Type B pancreatic cell (in vitro differentiated cells): ENCODE data around the gene GPRC5A. TPM values are rescaled to one million over a fixed set of nuclear protein-coding genes. Genes with fewer than 3 reads are reported as not detected.

ENCODE experiments used
- DNase-seq: peaks from one replicate; pipeline ENCODE4 v3.0.0; 2021; ENCODE audit warnings: mixed read lengths; ENCODE audit not compliant: unreplicated experiment; ENCODE audit errors: extremely low spot score
- H3K27ac Mint-ChIP-seq: 2 replicates; pipeline ENCODE4 v1.8.0; 2021; ENCODE audit warnings: mild to moderate bottlenecking, mixed read lengths
- H3K27me3 Mint-ChIP-seq: 2 replicates; pipeline ENCODE4 v1.8.0; 2021; ENCODE audit warnings: mixed read lengths
- H3K36me3 Mint-ChIP-seq: 2 replicates; pipeline ENCODE4 v1.8.0; 2021; ENCODE audit warnings: mixed read lengths
- H3K4me1 Mint-ChIP-seq: one replicate; pipeline ENCODE4 v1.8.0; 2021; ENCODE audit warnings: mixed read lengths; ENCODE audit not compliant: unreplicated experiment
- H3K4me3 Mint-ChIP-seq: 2 replicates; pipeline ENCODE4 v1.8.0; 2021; ENCODE audit warnings: mild to moderate bottlenecking, mixed read lengths
- H3K9me3 Mint-ChIP-seq: 2 replicates; pipeline ENCODE4 v1.8.0; 2021; ENCODE audit warnings: mixed read lengths
- CTCF ChIP-seq: fragments of 200-600 bp; sonication (generic); conservative IDR thresholded peaks from 2 replicates; pipeline ENCODE4 v1.5.0; 2021; ENCODE audit warnings: antibody characterized with exemption, mild to moderate bottlenecking
- total RNA-seq: library from RNA; stranded (reverse); gene quantifications from 2 replicates; pipeline ENCODE4 v1.2.1, GENCODE V29; 2021; ENCODE audit warnings: low replicate concordance

The GPRC5A gene
- total RNA-seq, 1 donor from 2014 or later: 152 TPM

GRCh38 chr12:12916135-12916944 lies 25.0 kb downstream of the GPRC5A start:
- Mint-ChIP-seq H3K4me1 (peaks cover 21% of the 10 kb centered on the region), H3K36me3 (peaks cover 34% of the 10 kb centered on the region), H3K27me3 (peaks cover 8% of the 10 kb centered on the region), H3K27ac (peak overlapping the region; percentile 15), H3K4me3 (peak overlapping the region; percentile 24), H3K9me3 (no peaks in the 10 kb centered on the region)
- peak; percentile 99 for TF ChIP-seq CTCF
- DNase-seq: peak; percentile 87

DNA sequence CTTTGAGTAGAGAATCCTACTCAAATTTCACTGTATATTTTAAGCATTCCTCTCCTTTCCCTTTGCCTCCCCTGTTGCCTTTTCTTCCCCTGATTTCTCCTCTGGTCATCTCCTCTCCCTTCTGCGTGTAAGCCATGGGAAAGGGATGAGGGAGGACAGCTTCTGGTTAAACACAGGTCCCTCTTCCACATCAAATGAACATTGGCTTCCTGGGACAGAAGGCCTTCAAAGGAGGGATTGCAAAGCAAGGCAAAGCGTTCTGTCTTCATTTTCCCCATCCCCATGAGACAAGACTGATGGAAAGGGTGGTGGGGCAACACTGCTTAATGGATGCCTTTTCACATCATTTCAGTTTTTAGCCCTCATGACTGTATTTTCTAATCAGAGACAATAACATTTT lies 26.2 kb downstream of the GPRC5A start:
- H3K27ac Mint-ChIP-seq: peak overlapping the region; percentile 75
- H3K9me3 Mint-ChIP-seq: no peaks in the 10 kb centered on the region
- TF ChIP-seq CTCF: no peak
- H3K4me1 Mint-ChIP-seq: peaks cover 24% of the 10 kb centered on the region
- peaks cover 8% of the 10 kb centered on the region for H3K27me3 Mint-ChIP-seq
- peaks cover 27% of the 10 kb centered on the region for H3K36me3 Mint-ChIP-seq
- no peak overlapping the region for H3K4me3 Mint-ChIP-seq
- DNase-seq: no peak

DNA sequence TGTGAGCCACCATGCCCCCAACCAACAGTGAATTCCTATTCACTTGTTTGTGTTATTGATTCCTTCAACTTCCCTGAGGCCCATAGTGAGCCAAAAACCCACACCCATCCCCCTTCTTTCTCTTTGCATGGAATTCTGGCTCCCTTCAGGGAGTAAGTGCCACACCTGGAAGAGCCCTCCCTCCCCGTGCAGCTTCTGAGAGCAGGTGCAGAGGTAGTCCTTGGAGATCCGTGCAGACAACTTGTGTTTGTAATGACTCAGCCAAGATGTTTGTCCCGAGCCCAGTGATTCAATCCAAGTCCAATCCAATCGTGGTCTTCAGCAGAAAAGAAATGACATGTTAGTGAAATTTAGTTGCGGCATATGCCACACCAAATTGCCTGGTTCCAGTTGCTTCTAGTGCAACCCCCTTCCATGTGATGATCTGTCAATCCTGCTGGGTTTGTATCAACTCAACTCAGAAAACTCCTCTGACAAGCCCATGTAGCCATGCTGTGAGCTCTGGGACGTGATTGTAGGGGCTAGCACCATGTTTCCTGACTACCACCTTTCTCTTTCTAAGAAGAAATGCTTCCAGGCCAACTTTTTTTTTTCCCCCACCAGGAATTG lies 27.5 kb downstream of the GPRC5A start:
- DNase-seq: no peak
- Mint-ChIP-seq H3K4me1 (peaks cover 22% of the 10 kb centered on the region), H3K27me3 (peaks cover 6% of the 10 kb centered on the region), H3K9me3 (no peaks in the 10 kb centered on the region), H3K36me3 (peaks cover 19% of the 10 kb centered on the region), H3K4me3 (peak overlapping the region; percentile 50), H3K27ac (peak overlapping the region; percentile 77)
- no peak for TF ChIP-seq CTCF

GRCh38 chr12:12919666-12920435 lies 28.5 kb downstream of the GPRC5A start:
- Mint-ChIP-seq H3K9me3 (no peaks in the 10 kb centered on the region), H3K27ac (peak overlapping the region; percentile 26), H3K4me1 (peaks cover 18% of the 10 kb centered on the region), H3K4me3 (no peak overlapping the region), H3K27me3 (peaks cover 3% of the 10 kb centered on the region), H3K36me3 (peaks cover 14% of the 10 kb centered on the region)
- no peak for TF ChIP-seq CTCF
- no peak for DNase-seq

DNA sequence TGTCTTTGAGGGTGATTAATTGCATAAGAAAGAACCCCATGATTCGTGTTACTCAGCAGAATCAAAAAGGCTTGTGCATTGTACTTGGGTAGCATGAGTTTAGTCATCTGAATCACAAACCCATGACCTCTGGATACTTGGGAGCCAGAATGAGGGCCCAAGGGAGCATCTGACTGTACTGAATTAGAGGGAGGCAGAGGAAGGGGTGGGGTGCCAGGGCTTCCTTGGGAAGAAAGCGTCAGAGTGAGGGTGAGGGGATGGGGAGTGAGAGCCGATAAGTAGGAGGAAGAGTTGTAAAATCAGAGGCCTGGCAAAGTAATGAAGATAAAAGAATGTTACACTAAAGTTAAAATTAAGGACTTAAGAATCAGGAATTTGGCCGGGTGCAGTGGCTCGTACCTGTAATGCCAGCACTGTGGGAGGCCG lies 30.8 kb downstream of the GPRC5A start:
- H3K36me3 Mint-ChIP-seq: peaks cover 17% of the 10 kb centered on the region
- no peak for TF ChIP-seq CTCF
- peak overlapping the region; percentile 25 for H3K4me3 Mint-ChIP-seq
- DNase-seq: no peak
- H3K4me1 Mint-ChIP-seq: peaks cover 7% of the 10 kb centered on the region
- H3K27ac Mint-ChIP-seq: peak overlapping the region; percentile 73
- no peaks in the 10 kb centered on the region for H3K9me3 Mint-ChIP-seq
- peaks cover 4% of the 10 kb centered on the region for H3K27me3 Mint-ChIP-seq
